GM23248 (cell line): Measurements from ENCODE around the gene CTSW.

Experiments
- EZH2 ChIP-seq: fragments of 200-600 bp; sonication (generic); IDR thresholded peaks from 2 replicates; pipeline ENCODE4 v1.6.1; 2018; ENCODE audit warnings: antibody characterized with exemption, mild to moderate bottlenecking; ENCODE audit not compliant: insufficient read depth, poor library complexity, severe bottlenecking
- EZH2phosphoT487 ChIP-seq: fragments of 200-600 bp; sonication (generic); IDR thresholded peaks from 2 replicates; pipeline ENCODE4 v1.6.1; 2018; ENCODE audit warnings: antibody characterized with exemption, moderate library complexity, mild to moderate bottlenecking, low read depth; ENCODE audit not compliant: insufficient read depth

DNA sequence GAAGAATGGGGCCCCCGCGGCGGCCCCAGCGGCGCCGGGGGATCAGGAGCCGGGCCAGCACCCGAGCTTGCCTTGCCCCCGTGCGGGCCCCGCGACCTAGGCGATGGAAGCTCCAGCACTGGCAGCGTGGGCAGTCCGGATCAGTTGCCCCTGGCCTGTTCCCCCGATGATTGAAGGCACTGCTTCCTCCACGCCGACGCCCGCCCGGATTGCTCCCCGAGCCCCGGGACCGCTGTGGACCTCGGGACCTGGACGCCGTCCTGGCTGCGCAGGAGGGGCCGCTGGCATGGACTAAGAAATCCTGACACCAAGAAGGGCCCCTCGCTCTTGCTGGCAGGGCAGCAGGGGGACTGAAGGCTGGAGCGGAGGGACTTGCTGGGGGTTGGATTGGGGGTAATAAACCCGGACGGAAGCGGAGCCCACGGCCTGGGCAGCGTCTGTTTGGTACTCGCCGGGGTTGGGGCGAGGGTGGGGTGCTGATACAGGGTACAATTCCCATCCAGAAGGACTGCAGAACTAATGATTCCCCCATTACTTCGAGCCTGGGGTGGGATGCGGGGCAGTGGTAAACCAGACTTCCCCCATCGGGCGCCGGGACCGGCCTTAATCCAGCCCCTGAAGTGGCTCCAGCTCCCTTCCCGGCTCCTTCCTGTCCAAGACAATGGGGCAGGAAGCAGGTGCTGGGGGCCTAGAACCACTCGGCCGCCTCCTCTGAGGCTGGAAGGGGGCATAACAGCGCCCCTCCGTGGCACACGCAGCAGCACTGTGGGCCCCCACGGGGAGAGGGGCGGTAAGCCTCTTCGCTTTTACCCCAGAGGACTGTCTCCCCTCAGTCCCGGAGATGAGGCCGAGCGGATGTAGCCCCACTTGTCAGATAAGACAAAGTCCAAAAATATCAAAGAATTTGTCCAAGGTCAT lies 11.8 kb downstream of the CTSW start:
- TF ChIP-seq EZH2 (no peak), EZH2phosphoT487 (no peak)
